NB4 (cell line): ENCODE results near the gene MPPE1.

ENCODE experiments used
- POLR2A ChIP-seq: IDR thresholded peaks from 2 replicates; pipeline ENCODE4 v1.6.1; 2011; ENCODE audit warnings: mild to moderate bottlenecking; ENCODE audit not compliant: insufficient read length; ENCODE audit errors: extremely low read depth
- TF ChIP-seq, protein P1 (sequence below): IDR thresholded peaks from one replicate; pipeline ENCODE4 v1.5.1; 2012; ENCODE audit warnings: low read depth, low read length
- TF ChIP-seq, protein P2 (sequence below): IDR thresholded peaks from 2 replicates; pipeline ENCODE4 v1.6.1; 2011; ENCODE audit warnings: low read depth, low read length

DNA sequence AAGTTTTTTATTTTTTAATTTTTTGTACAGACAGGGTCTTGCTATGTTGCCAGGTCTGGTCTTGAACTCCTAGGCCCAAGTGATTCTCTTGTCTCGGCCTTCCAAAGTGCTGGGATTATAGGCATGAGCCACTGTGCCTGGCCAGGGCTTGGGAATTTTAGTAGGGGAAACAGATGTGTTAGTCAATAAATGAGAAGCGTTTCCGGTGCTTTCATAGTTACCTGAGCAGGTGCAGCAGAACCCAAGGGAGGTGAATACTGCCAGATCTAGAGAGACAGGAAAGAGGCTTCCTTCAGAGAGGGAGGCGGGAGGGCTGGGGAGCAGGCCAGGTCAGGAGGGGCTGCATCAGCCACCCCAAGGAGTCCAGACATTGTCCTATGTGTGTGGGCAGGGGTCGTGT, 42.7 kb upstream of the MPPE1 start:
- no peak for TF ChIP-seq POLR2A
- TF ChIP-seq, protein P1, sequence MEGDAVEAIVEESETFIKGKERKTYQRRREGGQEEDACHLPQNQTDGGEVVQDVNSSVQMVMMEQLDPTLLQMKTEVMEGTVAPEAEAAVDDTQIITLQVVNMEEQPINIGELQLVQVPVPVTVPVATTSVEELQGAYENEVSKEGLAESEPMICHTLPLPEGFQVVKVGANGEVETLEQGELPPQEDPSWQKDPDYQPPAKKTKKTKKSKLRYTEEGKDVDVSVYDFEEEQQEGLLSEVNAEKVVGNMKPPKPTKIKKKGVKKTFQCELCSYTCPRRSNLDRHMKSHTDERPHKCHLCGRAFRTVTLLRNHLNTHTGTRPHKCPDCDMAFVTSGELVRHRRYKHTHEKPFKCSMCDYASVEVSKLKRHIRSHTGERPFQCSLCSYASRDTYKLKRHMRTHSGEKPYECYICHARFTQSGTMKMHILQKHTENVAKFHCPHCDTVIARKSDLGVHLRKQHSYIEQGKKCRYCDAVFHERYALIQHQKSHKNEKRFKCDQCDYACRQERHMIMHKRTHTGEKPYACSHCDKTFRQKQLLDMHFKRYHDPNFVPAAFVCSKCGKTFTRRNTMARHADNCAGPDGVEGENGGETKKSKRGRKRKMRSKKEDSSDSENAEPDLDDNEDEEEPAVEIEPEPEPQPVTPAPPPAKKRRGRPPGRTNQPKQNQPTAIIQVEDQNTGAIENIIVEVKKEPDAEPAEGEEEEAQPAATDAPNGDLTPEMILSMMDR: no peak
- TF ChIP-seq, protein P2, sequence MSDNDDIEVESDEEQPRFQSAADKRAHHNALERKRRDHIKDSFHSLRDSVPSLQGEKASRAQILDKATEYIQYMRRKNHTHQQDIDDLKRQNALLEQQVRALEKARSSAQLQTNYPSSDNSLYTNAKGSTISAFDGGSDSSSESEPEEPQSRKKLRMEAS: no peak
